WI38 (cell line): ENCODE measurements around the gene TOMM34.

Source experiments
- H3K4me3 ChIP-seq: 2 replicates; pipeline ENCODE4 v1.5.1; 2011; ENCODE audit warnings: low read depth, mild to moderate bottlenecking, control low read depth, low read length
- TF ChIP-seq, protein P1 (sequence below): IDR thresholded peaks from 2 replicates; pipeline ENCODE4 v1.5.1; 2012; ENCODE audit warnings: low read depth, mild to moderate bottlenecking, control low read depth, low read length

The TOMM34 gene

DNA sequence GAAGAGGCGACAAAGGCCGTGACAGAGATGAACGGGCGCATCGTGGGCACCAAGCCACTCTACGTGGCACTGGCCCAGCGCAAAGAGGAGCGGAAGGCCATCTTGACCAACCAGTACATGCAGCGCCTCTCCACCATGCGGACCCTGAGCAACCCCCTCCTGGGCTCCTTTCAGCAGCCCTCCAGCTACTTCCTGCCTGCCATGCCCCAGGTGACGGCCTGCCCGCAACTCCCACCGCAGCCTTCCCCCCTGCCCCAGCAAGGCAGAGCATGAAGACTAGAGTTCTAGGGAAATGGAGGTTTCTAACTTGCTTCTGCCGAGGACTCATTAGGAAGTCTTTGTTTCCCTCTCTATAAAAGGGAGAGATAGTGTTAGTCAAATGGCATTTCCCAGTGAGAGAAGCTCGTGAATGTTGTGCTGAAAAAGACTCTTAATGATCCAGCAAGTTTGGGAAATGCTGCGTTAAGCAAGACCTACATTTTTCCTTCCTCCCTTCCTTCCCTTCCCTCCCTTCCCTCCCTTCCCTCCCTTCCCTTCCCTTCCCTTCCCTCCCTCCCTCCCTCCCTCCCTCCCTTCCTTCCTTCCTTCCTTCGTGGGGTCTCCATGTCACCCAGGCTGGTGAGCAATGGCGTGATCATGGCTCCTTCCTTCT lies 29.6 kb downstream of the TOMM34 start:
- no peak overlapping the region for H3K4me3 ChIP-seq
- TF ChIP-seq, protein P1, sequence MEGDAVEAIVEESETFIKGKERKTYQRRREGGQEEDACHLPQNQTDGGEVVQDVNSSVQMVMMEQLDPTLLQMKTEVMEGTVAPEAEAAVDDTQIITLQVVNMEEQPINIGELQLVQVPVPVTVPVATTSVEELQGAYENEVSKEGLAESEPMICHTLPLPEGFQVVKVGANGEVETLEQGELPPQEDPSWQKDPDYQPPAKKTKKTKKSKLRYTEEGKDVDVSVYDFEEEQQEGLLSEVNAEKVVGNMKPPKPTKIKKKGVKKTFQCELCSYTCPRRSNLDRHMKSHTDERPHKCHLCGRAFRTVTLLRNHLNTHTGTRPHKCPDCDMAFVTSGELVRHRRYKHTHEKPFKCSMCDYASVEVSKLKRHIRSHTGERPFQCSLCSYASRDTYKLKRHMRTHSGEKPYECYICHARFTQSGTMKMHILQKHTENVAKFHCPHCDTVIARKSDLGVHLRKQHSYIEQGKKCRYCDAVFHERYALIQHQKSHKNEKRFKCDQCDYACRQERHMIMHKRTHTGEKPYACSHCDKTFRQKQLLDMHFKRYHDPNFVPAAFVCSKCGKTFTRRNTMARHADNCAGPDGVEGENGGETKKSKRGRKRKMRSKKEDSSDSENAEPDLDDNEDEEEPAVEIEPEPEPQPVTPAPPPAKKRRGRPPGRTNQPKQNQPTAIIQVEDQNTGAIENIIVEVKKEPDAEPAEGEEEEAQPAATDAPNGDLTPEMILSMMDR = no peak

- no peak overlapping the region for H3K4me3 ChIP-seq
- TF ChIP-seq, protein P1 = no peak
Observed at GRCh38 chr20:44928595-44928994, 31.6 kb downstream of the TOMM34 start.

DNA sequence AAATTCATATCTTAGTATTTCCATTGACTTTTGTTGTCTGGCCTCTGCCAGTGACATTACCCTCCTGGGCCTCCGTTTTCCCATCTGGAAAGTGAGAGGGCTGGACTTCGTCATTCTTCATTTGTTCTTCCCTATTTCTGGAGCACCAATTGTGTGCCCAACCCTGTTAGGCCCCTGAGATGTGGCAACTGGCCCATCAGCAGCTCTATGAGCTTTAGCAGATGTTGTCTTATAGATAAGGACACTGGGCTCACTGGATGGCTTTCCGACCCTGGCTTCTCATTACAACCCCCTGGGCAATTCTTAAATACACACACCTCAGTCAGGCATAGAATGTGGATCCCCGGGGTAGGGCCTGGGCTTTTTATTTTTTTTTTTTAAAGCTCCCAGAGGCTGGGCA lies 35.7 kb downstream of the TOMM34 start:
- no peak overlapping the region for H3K4me3 ChIP-seq
- TF ChIP-seq, protein P1 = no peak

DNA sequence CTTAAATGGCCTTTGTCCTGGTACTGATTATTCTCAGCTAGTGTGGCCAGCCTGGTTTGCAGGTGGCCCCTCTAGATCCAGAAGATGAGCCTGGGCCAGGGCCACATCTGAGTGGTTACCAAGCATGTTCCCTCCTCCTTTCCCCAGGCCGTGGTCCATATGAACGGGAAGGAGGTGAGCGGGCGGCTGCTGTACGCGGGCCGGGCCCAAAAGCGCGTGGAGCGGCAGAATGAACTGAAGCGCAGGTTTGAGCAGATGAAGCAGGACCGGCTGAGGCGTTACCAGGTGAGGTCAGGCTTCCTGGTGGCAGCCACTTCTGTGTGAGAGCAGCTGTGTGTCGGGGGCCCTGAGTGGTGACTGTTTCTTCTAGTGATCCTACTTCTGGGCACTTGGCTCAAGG lies 38.8 kb downstream of the TOMM34 start:
- TF ChIP-seq, protein P1 = no peak
- H3K4me3 ChIP-seq = no peak overlapping the region

DNA sequence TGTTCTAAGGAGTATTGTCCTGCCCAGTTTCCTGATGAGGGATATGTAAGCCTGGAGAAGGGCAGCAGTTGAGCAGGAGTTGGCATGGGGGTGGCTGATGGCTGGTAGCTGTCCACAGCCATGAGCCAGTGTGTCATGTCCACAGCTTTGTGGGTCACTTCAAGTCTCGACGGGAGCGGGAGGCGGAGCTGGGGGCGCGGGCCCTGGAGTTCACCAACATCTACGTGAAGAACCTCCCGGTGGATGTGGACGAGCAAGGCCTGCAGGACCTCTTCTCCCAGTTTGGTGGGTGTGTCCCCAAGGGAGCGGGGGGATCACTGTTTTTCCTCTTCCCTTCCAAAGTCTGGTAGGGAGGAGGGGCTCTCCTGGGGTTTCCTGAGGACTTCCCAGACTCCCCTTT lies 41.4 kb downstream of the TOMM34 start:
- TF ChIP-seq, protein P1 = no peak
- no peak overlapping the region for H3K4me3 ChIP-seq

- H3K4me3 ChIP-seq = no peak overlapping the region
- TF ChIP-seq, protein P1 = no peak
Observed at GRCh38 chr20:44918342-44918741, 41.9 kb downstream of the TOMM34 start.

DNA sequence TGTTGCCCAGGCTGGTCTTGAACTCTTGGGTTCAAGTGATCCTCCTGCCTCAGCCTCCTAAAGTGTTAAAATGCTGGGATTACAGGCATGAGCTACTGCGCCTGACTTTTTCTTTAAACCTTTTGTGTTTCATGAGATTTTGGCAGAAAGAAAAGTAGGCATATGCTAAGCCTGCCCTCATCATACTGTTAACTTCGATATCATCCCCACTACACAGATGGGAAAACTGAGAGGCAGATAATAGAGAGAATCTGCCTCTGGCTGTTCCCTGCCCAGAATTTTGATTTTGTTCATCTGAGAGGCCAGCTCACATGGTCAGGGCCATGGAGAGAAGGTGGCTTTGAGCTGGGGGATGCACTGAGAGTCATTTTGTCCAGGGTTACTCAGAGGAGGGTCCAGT lies 42.8 kb downstream of the TOMM34 start:
- TF ChIP-seq, protein P1 = no peak
- no peak overlapping the region for H3K4me3 ChIP-seq
